Endothelial cell of umbilical vein (primary cell): ENCODE data around the gene AJAP1. TPM values are rescaled to one million over a fixed set of nuclear protein-coding genes. Genes with fewer than 3 reads are reported as not detected.

ENCODE experiments used
- BruUV-seq: library from RNA; stranded (reverse); fragments of 400-500 nt; replicated peaks from 2 replicates; lab custom pipeline; 2021; lab: Mats Ljungman, UMichigan
- CTCF ChIA-PET: fragments of 300-600, 350-600 bp; sonication (Branson Sonifier 250); formaldehyde crosslinking; loops from one replicate; lab custom pipeline; 2021; ENCODE audit warnings: antibody characterized with exemption, inconsistent platforms; lab: Charles Lee
- POLR2A ChIA-PET: fragments of 300-600, 350-600 bp; sonication (Branson Sonifier 250); formaldehyde crosslinking; loops from one replicate; lab custom pipeline; 2021; ENCODE audit warnings: antibody characterized with exemption, inconsistent platforms; lab: Charles Lee
- DNase-seq: peaks from one replicate; pipeline ENCODE4 v3.0.0-alpha.2; 2011; ENCODE audit warnings: low read depth, low spot score
- FAIRE-seq: peaks from 2 replicates; lab custom pipeline; 2011; peaks lifted over from hg19 to GRCh38; lab: Jason Lieb, UNC
- H2AFZ ChIP-seq: 2 replicates; pipeline ENCODE4 v1.6.0; 2012; ENCODE audit warnings: low read depth, low read length, control low read depth, inconsistent platforms
- H3K27ac ChIP-seq: 2 replicates; pipeline ENCODE4 v1.5.1; 2011; ENCODE audit warnings: low read depth, mild to moderate bottlenecking, control low read depth, low read length, moderate library complexity; ENCODE audit not compliant: insufficient read depth
- H3K27me3 ChIP-seq, 2 experiments: 2 replicates each; pipeline versions ENCODE4 v1.6.0 to v1.6.1; 2011; ENCODE audit warnings: low read length in 2 of 2, mixed read lengths in 1 of 2; ENCODE audit not compliant: control insufficient read depth in 2 of 2, insufficient read depth in 2 of 2
- H3K36me3 ChIP-seq, 2 experiments: 2 replicates in 1 of 2; 3 replicates in 1 of 2; pipeline ENCODE4 v1.5.1; 2011; ENCODE audit warnings: low read length in 2 of 2, mild to moderate bottlenecking in 1 of 2, moderate library complexity in 1 of 2; ENCODE audit not compliant: control insufficient read depth in 2 of 2, insufficient read depth in 2 of 2; ENCODE audit errors: extremely low read depth in 1 of 2
- H3K4me1 ChIP-seq: 3 replicates; pipeline ENCODE4 v1.5.1; 2011; ENCODE audit warnings: mild to moderate bottlenecking, low read length; ENCODE audit not compliant: control insufficient read depth, insufficient read depth; ENCODE audit errors: extremely low read depth
- H3K4me2 ChIP-seq: 2 replicates; pipeline ENCODE4 v1.6.1; 2011; ENCODE audit warnings: low read length, control low read depth, mixed read lengths; ENCODE audit not compliant: insufficient read depth
- H3K4me3 ChIP-seq, 3 experiments: fragments of 200-600 bp in 1 of 3; sonication (generic), shearing (Covaris generic) in 1 of 3; replicated peaks in 1 of 3; 2 replicates each; pipeline ENCODE4 v1.5.1; 2011 to 2016; ENCODE audit warnings: control low read depth in 3 of 3, low read length in 3 of 3, mild to moderate bottlenecking in 2 of 3, inconsistent platforms in 1 of 3, low read depth in 1 of 3, moderate library complexity in 1 of 3; ENCODE audit not compliant: insufficient read depth in 1 of 3
- H3K79me2 ChIP-seq: 2 replicates; pipeline ENCODE4 v1.6.0; 2012; ENCODE audit warnings: low read length, inconsistent platforms; ENCODE audit not compliant: control insufficient read depth, insufficient read depth
- H3K9ac ChIP-seq: replicated peaks from 2 replicates; pipeline ENCODE3; 2011; ENCODE audit warnings: low read length, control low read depth; ENCODE audit not compliant: insufficient read depth; ENCODE audit errors: extremely low read depth
- H3K9me1 ChIP-seq: replicated peaks from 3 replicates; pipeline ENCODE4 v1.6.0; 2011; ENCODE audit warnings: mild to moderate bottlenecking, low read length; ENCODE audit not compliant: control insufficient read depth, insufficient read depth; ENCODE audit errors: extremely low read depth
- H3K9me3 ChIP-seq: replicated peaks from 2 replicates; pipeline ENCODE4 v1.5.1; 2012; ENCODE audit warnings: low read length, inconsistent platforms; ENCODE audit not compliant: control insufficient read depth, insufficient read depth
- H4K20me1 ChIP-seq: replicated peaks from 2 replicates; pipeline ENCODE3; 2011; ENCODE audit warnings: mild to moderate bottlenecking, low read length; ENCODE audit not compliant: control insufficient read depth, insufficient read depth; ENCODE audit errors: extremely low read depth
- EZH2 ChIP-seq: IDR thresholded peaks from 2 replicates; pipeline ENCODE4 v1.6.1; 2012; ENCODE audit warnings: borderline replicate concordance, low read depth, mild to moderate bottlenecking, moderate library complexity, low read length, inconsistent platforms; ENCODE audit not compliant: severe bottlenecking
- FOS ChIP-seq: IDR thresholded peaks from 2 replicates; pipeline ENCODE4 v1.6.1; 2011; ENCODE audit warnings: mild to moderate bottlenecking, low read length, moderate library complexity, borderline replicate concordance; ENCODE audit not compliant: insufficient read depth
- GATA2 ChIP-seq: IDR thresholded peaks from 2 replicates; pipeline ENCODE4 v1.7.0; 2011; ENCODE audit warnings: low read depth, mild to moderate bottlenecking, moderate library complexity, mixed read lengths, low read length; ENCODE audit not compliant: insufficient read length, insufficient read depth
- MYC ChIP-seq: IDR thresholded peaks from one replicate; pipeline ENCODE4 v1.6.1; 2011; ENCODE audit warnings: mild to moderate bottlenecking, low read depth, low read length
- POLR2A ChIP-seq: IDR thresholded peaks from 2 replicates; pipeline ENCODE4 v1.6.1; 2012; ENCODE audit warnings: low read depth, mild to moderate bottlenecking, control low read depth, low read length
- POLR2AphosphoS5 ChIP-seq: IDR thresholded peaks from 2 replicates; pipeline ENCODE4 v1.6.1; 2012; ENCODE audit warnings: low read depth, mild to moderate bottlenecking, control low read depth, low read length, moderate library complexity; ENCODE audit not compliant: insufficient read depth
- dilution Hi-C: fragments of 300-500 bp; cut with MboI; formaldehyde crosslinking; loops from one replicate; pipeline ENCODE4 v1.15.0; 2019; ENCODE audit warnings: low sequenced_read_pairs; ENCODE audit not compliant: extremely low pct_ligation_motif_present
- intact Hi-C: fragments of 100-400 bp; cut with micrococcal nuclease; formaldehyde crosslinking; loops from one replicate; pipeline ENCODE4 v1.10.0; 2022
- polyA plus RNA-seq, 4 experiments: library from polyadenylated mRNA; depleted of rRNA in 3 of 4; stranded (reverse) in 3 of 4; unstranded in 1 of 4; fragments of >200 nt; gene quantifications; 2 replicates each; pipeline versions ENCODE4 v1.2.1 to v1.2.3, GENCODE V29; 2011 to 2012; ENCODE audit warnings: missing spikeins in 1 of 4
- total RNA-seq: library from RNA; stranded (reverse); gene quantifications from 2 replicates; pipeline ENCODE4 v1.2.3, GENCODE V29; 2021
- TF ChIP-seq, protein P1 (sequence below), 2 donors: IDR thresholded peaks; 1 replicate in 1 of 2; 2 replicates in 1 of 2; pipeline ENCODE4 v1.5.1; 2011; ENCODE audit warnings: low read length in 2 of 2, mild to moderate bottlenecking in 2 of 2, moderate library complexity in 2 of 2, control low read depth in 1 of 2, inconsistent platforms in 1 of 2, low read depth in 1 of 2; ENCODE audit not compliant: insufficient read depth in 1 of 2; ENCODE audit errors: extremely low read depth in 1 of 2
- TF ChIP-seq, protein P2 (sequence below): IDR thresholded peaks from 2 replicates; pipeline ENCODE4 v1.6.1; 2011; ENCODE audit not compliant: insufficient read depth, insufficient read length

AJAP1 gene
- total and polyA plus RNA-seq, 2 donors (not counting 3 experiments of a cell fraction or from before 2014, with no cell fraction given): not detected

DNA sequence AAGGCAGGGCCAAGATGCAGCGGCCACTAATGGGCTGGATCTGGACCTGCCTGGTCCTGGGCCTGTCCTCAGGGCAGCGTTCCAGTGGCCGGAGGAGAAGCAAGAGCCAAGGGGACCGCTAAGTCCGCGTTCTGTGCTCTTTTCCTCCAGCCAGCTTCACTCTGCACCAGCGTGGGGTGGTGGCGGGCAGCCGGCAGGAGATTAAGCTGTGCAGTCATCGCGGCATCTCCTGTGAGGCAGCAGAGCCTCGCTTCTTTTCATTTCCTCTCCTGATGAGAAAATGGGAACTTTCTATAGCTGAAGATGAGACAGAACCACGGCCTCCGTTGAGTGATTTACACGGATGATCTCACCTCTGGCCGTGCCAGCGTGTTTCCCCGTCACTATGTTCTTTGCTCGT is 43.4 kb downstream of the AJAP1 start:
- Histone ChIP-seq H3K9me3 (peaks cover 2% of the 10 kb centered on the region), H3K4me1 (no peaks in the 10 kb centered on the region), H3K27ac (no peak overlapping the region), H3K9ac (no peak overlapping the region), H3K36me3 (no peaks in the 10 kb centered on the region), H3K4me3 (no peak overlapping the region), H3K79me2 (no peaks in the 10 kb centered on the region), H2AFZ (no peak overlapping the region), H3K9me1 (no peaks in the 10 kb centered on the region), H3K27me3 (no peaks in the 10 kb centered on the region), H4K20me1 (no peaks in the 10 kb centered on the region), H3K4me2 (no peak overlapping the region)
- dilution Hi-C loops: no loop called here
- TF ChIP-seq POLR2AphosphoS5 (no peak), GATA2 (no peak), FOS (no peak)
- BruUV-seq: no TSS peak
- FAIRE-seq: no peak
- CTCF ChIA-PET: no interaction called here
- intact Hi-C loops: no loop called here
- DNase-seq: no peak
- POLR2A ChIA-PET: no interaction called here

DNA sequence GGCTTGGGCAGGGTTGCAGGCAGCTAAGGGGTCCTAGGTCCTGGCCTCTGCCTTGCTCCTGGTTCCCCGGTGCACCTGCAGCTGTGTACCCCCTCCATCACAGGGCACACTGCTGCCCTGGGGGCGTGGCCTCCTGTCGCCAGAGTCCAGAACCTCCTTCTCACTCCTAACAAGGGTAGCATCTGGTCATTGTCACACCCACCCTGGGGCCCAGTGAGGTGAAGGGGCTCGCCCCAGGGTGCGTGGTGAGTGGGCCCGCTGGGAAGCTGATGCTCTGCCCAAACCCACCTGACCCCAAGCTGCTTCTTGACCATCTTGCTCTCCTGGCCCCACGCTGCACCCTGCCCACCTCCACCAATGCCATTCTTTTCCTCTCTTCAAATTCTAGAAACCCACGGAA is 44.5 kb downstream of the AJAP1 start:
- no peaks in the 10 kb centered on the region for H3K36me3 ChIP-seq
- no TSS peak for BruUV-seq
- peaks cover 2% of the 10 kb centered on the region for H3K9me3 ChIP-seq
- no peaks in the 10 kb centered on the region for H3K4me1 ChIP-seq
- no peak for FAIRE-seq
- no peaks in the 10 kb centered on the region for H3K27me3 ChIP-seq
- TF ChIP-seq GATA2 (no peak), EZH2 (no peak), POLR2AphosphoS5 (no peak), POLR2A (no peak), MYC (no peak)
- TF ChIP-seq, protein P1, sequence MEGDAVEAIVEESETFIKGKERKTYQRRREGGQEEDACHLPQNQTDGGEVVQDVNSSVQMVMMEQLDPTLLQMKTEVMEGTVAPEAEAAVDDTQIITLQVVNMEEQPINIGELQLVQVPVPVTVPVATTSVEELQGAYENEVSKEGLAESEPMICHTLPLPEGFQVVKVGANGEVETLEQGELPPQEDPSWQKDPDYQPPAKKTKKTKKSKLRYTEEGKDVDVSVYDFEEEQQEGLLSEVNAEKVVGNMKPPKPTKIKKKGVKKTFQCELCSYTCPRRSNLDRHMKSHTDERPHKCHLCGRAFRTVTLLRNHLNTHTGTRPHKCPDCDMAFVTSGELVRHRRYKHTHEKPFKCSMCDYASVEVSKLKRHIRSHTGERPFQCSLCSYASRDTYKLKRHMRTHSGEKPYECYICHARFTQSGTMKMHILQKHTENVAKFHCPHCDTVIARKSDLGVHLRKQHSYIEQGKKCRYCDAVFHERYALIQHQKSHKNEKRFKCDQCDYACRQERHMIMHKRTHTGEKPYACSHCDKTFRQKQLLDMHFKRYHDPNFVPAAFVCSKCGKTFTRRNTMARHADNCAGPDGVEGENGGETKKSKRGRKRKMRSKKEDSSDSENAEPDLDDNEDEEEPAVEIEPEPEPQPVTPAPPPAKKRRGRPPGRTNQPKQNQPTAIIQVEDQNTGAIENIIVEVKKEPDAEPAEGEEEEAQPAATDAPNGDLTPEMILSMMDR (IDR thresholded peaks at IDR 0.05; ENCODE audit: extremely low read depth in 1 of 2, insufficient read depth in 1 of 2, low read depth in 1 of 2, low read length in 2 of 2): no peak
- TF ChIP-seq, protein P2, sequence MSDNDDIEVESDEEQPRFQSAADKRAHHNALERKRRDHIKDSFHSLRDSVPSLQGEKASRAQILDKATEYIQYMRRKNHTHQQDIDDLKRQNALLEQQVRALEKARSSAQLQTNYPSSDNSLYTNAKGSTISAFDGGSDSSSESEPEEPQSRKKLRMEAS: no peak
- H3K9me1 ChIP-seq: no peaks in the 10 kb centered on the region
- no peak for DNase-seq
- no peak overlapping the region for H3K9ac ChIP-seq
- intact Hi-C loops (no loop called here), dilution Hi-C loops (no loop called here)
- ChIA-PET POLR2A (no interaction called here), CTCF (no interaction called here)
- H3K27ac ChIP-seq: no peak overlapping the region
- H3K4me2 ChIP-seq: no peak overlapping the region
- no peaks in the 10 kb centered on the region for H4K20me1 ChIP-seq
- no peak overlapping the region for H2AFZ ChIP-seq
- H3K4me3 ChIP-seq: no peak overlapping the region
- no peaks in the 10 kb centered on the region for H3K79me2 ChIP-seq
